Heart left ventricle (tissue), 16 donors: ENCODE data around the gene CAT. TPM values are rescaled to one million over a fixed set of nuclear protein-coding genes. Genes with fewer than 3 reads are reported as not detected.
"Not testable (repeated sequence)": the region's sequence is repeated elsewhere in the genome, so short reads cannot be mapped to it uniquely, and the experiment has no call there.

Experiments
- ATAC-seq, 4 donors: fragments of 200-7000 bp; cut with Tn5 transposase; one replicate each; pipeline ENCODE4 v1.9.1; 2020 to 2022; ENCODE audit warnings: moderate library complexity in 4 of 4, mild to moderate bottlenecking in 3 of 4, moderate number of reproducible peaks in 1 of 4
- DNase-seq, 5 donors: peaks; one replicate each; pipeline ENCODE4 v3.0.0-alpha.2; 2020
- H3K27ac ChIP-seq, 12 donors: fragments of 200-600 bp; sonication (generic) in 4 of 12; one replicate each; pipeline versions ENCODE4 v1.5.0 to v1.8.0; 2016 to 2022; ENCODE audit warnings: mild to moderate bottlenecking in 2 of 12
- H3K27me3 ChIP-seq, 9 donors: fragments of 200-600 bp; sonication (generic) in 2 of 9; one replicate each; pipeline versions ENCODE4 v1.5.1 to v1.8.0; 2016 to 2022; ENCODE audit warnings: mild to moderate bottlenecking in 3 of 9
- H3K36me3 ChIP-seq, 9 donors: fragments of 200-600 bp; sonication (generic) in 2 of 9; one replicate each; pipeline versions ENCODE4 v1.5.0 to v1.8.0; 2018 to 2022; ENCODE audit warnings: mild to moderate bottlenecking in 2 of 9
- H3K4me1 ChIP-seq, 12 donors: fragments of 200-600 bp; sonication (generic) in 4 of 12; one replicate each; pipeline versions ENCODE4 v1.5.0 to v1.8.0; 2016 to 2022; ENCODE audit warnings: mild to moderate bottlenecking in 3 of 12
- H3K4me3 ChIP-seq, 12 donors: fragments of 200-600 bp; sonication (generic) in 4 of 12; one replicate each; pipeline versions ENCODE4 v1.5.0 to v1.8.0; 2017 to 2022; ENCODE audit warnings: mild to moderate bottlenecking in 9 of 12, moderate library complexity in 4 of 12
- H3K9me3 ChIP-seq, 12 donors: fragments of 200-600 bp; sonication (generic) in 4 of 12; one replicate each; pipeline versions ENCODE4 v1.5.0 to v1.8.0; 2016 to 2022; ENCODE audit warnings: mild to moderate bottlenecking in 1 of 12
- POLR2A ChIP-seq, 2 donors: fragments of 450-650 bp; IDR thresholded peaks; one replicate each; pipeline ENCODE4 v1.6.1; 2017; ENCODE audit warnings: antibody characterized with exemption in 2 of 2, mild to moderate bottlenecking in 2 of 2, moderate library complexity in 2 of 2
- WGBS, 4 donors: extraction: QIAGEN DNeasy Blood & Tissue Kit in 2 of 4; methylation state at CpG; one replicate each; pipeline versions ENCODE4 v1.1.5 to v1.1.7; 2013 to 2018; 5-methylcytosine and 5-hydroxymethylcytosine counted together
- intact Hi-C, 10 donors: fragments of 100-400 bp; cut with DNase I; formaldehyde crosslinking; loops; one replicate each; pipeline versions ENCODE4 v1.11.1 to v1.14.2; 2022
- polyA plus RNA-seq, 2 donors: library from polyadenylated mRNA; stranded (reverse); fragments of 200-250 nt; gene quantifications; one replicate each; pipeline ENCODE4 v1.2.3, GENCODE V29; 2013
- total RNA-seq, 9 donors: library from RNA; depleted of rRNA in 2 of 9; stranded (reverse); fragments of >200 nt in 2 of 9; fragmentation: NEBNext Ultra II Directional in 3 of 9; extraction: Animal tissue kit (Norgen Biotek cat#: 25700) in 3 of 9; gene quantifications; one replicate each; pipeline versions ENCODE4 v1.1.0 to v1.2.4, GENCODE V29; 2016 to 2023
- TF ChIP-seq, protein P1 (sequence below), 12 donors: fragments of 200-600 bp; sonication (generic) in 4 of 12; IDR thresholded peaks; one replicate each; pipeline versions ENCODE4 v1.5.0 to v1.8.0; 2018 to 2022; ENCODE audit warnings: antibody characterized with exemption in 12 of 12, mild to moderate bottlenecking in 5 of 12
- donor health status: ischemic (EF 13 %, LVEDD 7.1; RV severe dilation, severe dysfunction).
- donor health status: healthy with polysubstance abuse.
- donor health status: DM: no; HTN: yes; CAD: no.
- donor health status: DM: no; HTN: no; CAD: no.
- donor health status: ischemic (EF 25% LVEDD 6.9; RV normal size, moderate dysfunction).
- donor health status: ischemic (EF 25% LVEDD 5.7; RV mildly dilated, moderate dysfunction).
- donor health status: healthy.
- donor health status: DM: yes; HTN: yes; CAD: no.
- donor health status: ischemic (EF 35%, LVEDD 5.7; RV mildly dilated, moderate dysfunction).
- donor health status: nonischemic (EF 11% LVEDD 7.7; RV severe dilation, severe dysfunction).
- donor health status: DM: yes; HTN: yes; CAD: no.
- donor health status: PGD.
- donor health status: ischemic (EF 29% LVEDD 5.4; RV normal size, mild dysfunction).
- donor health status: nonischemic (EF 23%, LVEDD 6.1; RV moderate dilation, normal function).

The CAT gene
- total and polyA plus RNA-seq, 11 donors = 49.9 to 183 (median 88.6) TPM

DNA sequence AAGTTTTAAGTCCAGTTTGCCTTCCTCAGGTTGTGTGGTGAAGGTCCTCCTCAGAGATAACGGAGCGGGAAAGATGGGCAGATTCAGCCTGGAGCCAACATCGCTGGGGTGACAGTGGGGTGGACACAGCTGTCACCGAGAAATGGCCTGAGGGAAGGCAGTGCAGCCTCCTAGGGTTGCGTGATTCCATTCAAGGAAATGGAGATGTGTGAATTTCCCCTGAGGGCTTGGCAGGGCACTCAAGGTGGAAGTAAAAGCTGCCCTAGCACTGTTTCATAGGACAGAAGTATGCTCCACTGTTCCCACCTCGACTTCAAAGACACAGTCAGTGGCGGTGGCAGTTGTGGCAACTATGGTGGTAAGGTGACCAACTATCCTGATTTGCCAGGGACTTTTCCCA is 15.4 kb upstream of the CAT start:
- no peaks in the 10 kb centered on the region for H3K9me3 ChIP-seq
- 88 to 91% (median 90%) methylated on average over 7 of the region's 7 CpGs for WGBS, 4 donors

DNA sequence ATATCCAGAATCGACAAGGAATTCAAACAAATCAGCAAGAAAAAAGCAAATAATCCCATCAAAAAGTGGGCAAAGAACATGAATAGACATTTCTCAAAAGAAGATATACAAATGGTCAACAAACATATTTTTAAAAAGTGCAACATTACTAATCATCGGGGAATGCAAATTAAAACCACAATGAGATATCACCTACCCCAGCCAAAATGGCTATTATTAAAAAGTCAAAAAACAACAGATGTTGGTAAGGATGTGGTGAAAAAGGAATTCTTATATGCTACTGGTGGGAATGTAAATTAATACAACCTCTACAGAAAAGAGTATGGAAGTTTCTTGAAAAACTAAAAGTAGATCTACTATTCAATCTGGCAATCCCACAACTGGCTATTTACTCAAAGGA is 13.9 kb upstream of the CAT start:
- intact Hi-C loops, H3K27ac ChIP-seq, H3K4me3 ChIP-seq, H3K36me3 ChIP-seq, DNase-seq, H3K9me3 ChIP-seq, H3K27me3 ChIP-seq, ATAC-seq: not testable (repeated sequence)
- peaks cover 0 to 33% (median 0%) of the 10 kb centered on the region in 12 donors for H3K4me1 ChIP-seq
- WGBS, 4 donors = 40 to 96% (median 85%) methylated on average over 2 of the region's 2 CpGs

More for the DNA sequence above, 15.4 kb upstream of the CAT start:
- Histone ChIP-seq H3K27me3 (peaks cover 0 to 3% (median 0%) of the 10 kb centered on the region in 9 donors), H3K4me1 (peaks cover 0 to 33% (median 0%) of the 10 kb centered on the region in 12 donors), H3K36me3 (no peaks in the 10 kb centered on the region), H3K4me3 (no peak overlapping the region), H3K27ac (no peak overlapping the region)
- ATAC-seq (no peak), DNase-seq (no peak)
- intact Hi-C loops = no loop called here
- no peak for TF ChIP-seq POLR2A (IDR thresholded peaks at IDR 0.05)
- TF ChIP-seq, protein P1, sequence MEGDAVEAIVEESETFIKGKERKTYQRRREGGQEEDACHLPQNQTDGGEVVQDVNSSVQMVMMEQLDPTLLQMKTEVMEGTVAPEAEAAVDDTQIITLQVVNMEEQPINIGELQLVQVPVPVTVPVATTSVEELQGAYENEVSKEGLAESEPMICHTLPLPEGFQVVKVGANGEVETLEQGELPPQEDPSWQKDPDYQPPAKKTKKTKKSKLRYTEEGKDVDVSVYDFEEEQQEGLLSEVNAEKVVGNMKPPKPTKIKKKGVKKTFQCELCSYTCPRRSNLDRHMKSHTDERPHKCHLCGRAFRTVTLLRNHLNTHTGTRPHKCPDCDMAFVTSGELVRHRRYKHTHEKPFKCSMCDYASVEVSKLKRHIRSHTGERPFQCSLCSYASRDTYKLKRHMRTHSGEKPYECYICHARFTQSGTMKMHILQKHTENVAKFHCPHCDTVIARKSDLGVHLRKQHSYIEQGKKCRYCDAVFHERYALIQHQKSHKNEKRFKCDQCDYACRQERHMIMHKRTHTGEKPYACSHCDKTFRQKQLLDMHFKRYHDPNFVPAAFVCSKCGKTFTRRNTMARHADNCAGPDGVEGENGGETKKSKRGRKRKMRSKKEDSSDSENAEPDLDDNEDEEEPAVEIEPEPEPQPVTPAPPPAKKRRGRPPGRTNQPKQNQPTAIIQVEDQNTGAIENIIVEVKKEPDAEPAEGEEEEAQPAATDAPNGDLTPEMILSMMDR (IDR thresholded peaks at IDR 0.05) = no peak

DNA sequence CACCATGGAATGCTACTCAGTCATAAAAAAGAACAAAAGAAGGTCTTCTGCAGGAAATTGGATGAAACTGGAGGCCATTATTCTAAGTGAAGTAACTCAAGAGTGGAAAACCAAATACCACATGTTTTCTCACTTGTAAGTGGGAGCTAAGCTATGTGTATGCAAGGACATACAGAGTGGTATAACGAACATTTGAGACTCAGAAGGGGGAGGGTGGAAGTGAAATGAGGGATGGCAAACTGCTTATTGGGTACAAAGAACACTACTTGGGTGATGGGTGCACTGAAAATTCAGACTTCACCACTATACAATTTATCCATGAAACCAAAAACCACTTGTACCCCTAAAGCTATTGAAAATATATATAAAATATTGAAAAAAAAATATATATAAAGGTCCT is 13.4 kb upstream of the CAT start:
- 95 to 97% (median 96%) methylated on average over 1 of the region's 1 CpG for WGBS, 4 donors
- Histone ChIP-seq H3K36me3 (no peaks in the 10 kb centered on the region), H3K4me1 (peaks cover 0 to 38% (median 0%) of the 10 kb centered on the region in 12 donors), H3K9me3 (no peaks in the 10 kb centered on the region), H3K4me3 (no peak overlapping the region), H3K27me3 (peaks cover 0 to 3% (median 0%) of the 10 kb centered on the region in 9 donors), H3K27ac (no peak overlapping the region)
- ATAC-seq (no peak), DNase-seq (no peak)
- TF ChIP-seq POLR2A (IDR thresholded peaks at IDR 0.05) = no peak
- TF ChIP-seq, protein P1 (IDR thresholded peaks at IDR 0.05) = no peak
- intact Hi-C loops = no loop called here

DNA sequence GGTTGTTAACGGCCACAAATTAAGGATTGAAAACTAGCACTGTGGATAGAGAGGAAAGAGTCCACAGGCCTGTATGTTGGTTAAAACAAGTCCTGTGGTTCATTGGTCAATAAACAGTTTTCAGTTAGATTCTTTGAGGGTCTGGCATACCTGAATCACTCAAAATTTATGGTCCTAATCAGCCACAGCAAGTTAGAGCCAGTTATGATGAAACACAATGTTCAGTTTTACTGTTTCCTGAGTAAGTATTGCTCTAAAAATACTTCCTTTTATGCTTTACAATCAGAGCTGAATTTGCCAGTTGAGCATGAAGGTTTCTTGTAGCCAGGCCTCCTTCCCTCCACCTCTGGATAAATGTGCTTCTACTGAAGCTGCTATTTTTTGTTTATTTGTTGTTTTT is 12.9 kb upstream of the CAT start:
- WGBS, 4 donors = 0 to 98% (median 71%) methylated on average over 1 of the region's 1 CpG
- no peak for TF ChIP-seq POLR2A (IDR thresholded peaks at IDR 0.05)
- TF ChIP-seq, protein P1 (IDR thresholded peaks at IDR 0.05) = no peak
- ATAC-seq (no peak), DNase-seq (no peak)
- H3K4me1 ChIP-seq = peaks cover 0 to 42% (median 0%) of the 10 kb centered on the region in 12 donors
- H3K36me3 ChIP-seq = no peaks in the 10 kb centered on the region
- intact Hi-C loops = no loop called here
- H3K27ac ChIP-seq = peak overlapping the region in 1 of 12 donors; percentile 32
- no peak overlapping the region for H3K4me3 ChIP-seq
- no peaks in the 10 kb centered on the region for H3K9me3 ChIP-seq
- H3K27me3 ChIP-seq = peaks cover 0 to 3% (median 0%) of the 10 kb centered on the region in 9 donors

GRCh38 chr11:34426766-34427185 is 12.0 kb upstream of the CAT start:
- Histone ChIP-seq H3K9me3 (no peaks in the 10 kb centered on the region), H3K36me3 (no peaks in the 10 kb centered on the region), H3K4me1 (peaks cover 0 to 41% (median 0%) of the 10 kb centered on the region in 12 donors), H3K27me3 (peaks cover 0 to 3% (median 0%) of the 10 kb centered on the region in 9 donors), H3K4me3 (no peak overlapping the region), H3K27ac (peak overlapping the region in 1 of 12 donors; percentile 32)
- ATAC-seq (peak in 2 of 4 donors; percentile 53 to 59), DNase-seq (no peak)
- TF ChIP-seq, protein P1 (IDR thresholded peaks at IDR 0.05) = no peak
- no peak for TF ChIP-seq POLR2A (IDR thresholded peaks at IDR 0.05)
- intact Hi-C loops = no loop called here
- 43 to 66% (median 52%) methylated on average over 3 of the region's 3 CpGs for WGBS, 4 donors
